Measurements from ENCODE around the gene RNU1-2.
"Not testable (repeated sequence)": the region's sequence is repeated elsewhere in the genome, so short reads cannot be mapped to it uniquely, and the experiment has no call there.

DNA sequence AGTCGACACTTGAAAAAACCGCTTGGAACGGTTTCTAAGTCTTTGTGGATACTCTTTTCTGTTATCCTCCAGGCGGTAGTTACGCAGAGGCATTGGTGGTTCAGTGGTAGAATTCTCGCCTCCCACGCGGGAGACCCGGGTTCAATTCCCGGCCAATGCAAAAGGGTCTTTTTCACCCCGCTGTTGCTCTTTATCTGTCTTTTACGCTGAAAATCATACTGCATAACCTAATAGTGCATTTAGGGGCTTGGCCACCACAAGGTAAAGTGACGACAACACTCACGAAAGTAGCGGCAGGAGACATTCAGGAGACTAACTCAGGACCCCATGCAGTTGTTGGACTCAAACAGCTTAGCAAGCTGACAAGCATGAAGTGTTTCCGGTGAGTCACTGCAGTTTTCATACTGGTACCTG, 33.9 kb upstream of the RNU1-2 start:
- not testable (repeated sequence) for TF ChIP-seq CTCF (IDR thresholded peaks at IDR 0.05; ENCODE audit: control extremely low read depth in 1 of 3, insufficient read depth in 1 of 3, low read depth in 1 of 3, low read length in 3 of 3); POLR2A (IDR thresholded peaks at IDR 0.05; ENCODE audit: control extremely low read depth in 1 of 2, low read depth in 2 of 2, low read length in 2 of 2); JUN (IDR thresholded peaks at IDR 0.05; ENCODE audit: low read depth, low read length); RFX5 (IDR thresholded peaks at IDR 0.05; ENCODE audit: borderline replicate concordance, low read depth, low read length); USF2 (IDR thresholded peaks at IDR 0.05; ENCODE audit: low read length); EGR1 (IDR thresholded peaks at IDR 0.05; ENCODE audit: borderline replicate concordance, low read depth, low read length); BCL11A (IDR thresholded peaks at IDR 0.05; ENCODE audit: low read depth in 2 of 2, low read length in 2 of 2)

Measured in H1 (cell line).